Adrenal gland (tissue), 12 donors: ENCODE measurements around the gene RNU2-1. TPM values are rescaled to one million over a fixed set of nuclear protein-coding genes. Genes with fewer than 3 reads are reported as not detected.

ENCODE experiments used
- DNase-seq, 7 donors: peaks; one replicate each; pipeline ENCODE4 v3.0.0-alpha.2; 2019 to 2020
- H3K27ac ChIP-seq, 5 donors: fragments of 200-600 bp; sonication (generic) in 4 of 5; 1 replicate in 3 of 5; 2 replicates in 2 of 5; pipeline versions ENCODE4 v1.5.1 to v1.8.0; 2016 to 2020; ENCODE audit warnings: mild to moderate bottlenecking in 1 of 5
- H3K27me3 ChIP-seq: fragments of 200-600 bp; 2 replicates; pipeline ENCODE4 v1.8.0; 2021
- H3K36me3 ChIP-seq, 2 donors: fragments of 200-600 bp; replicated peaks in 1 of 2; 1 replicate in 1 of 2; 2 replicates in 1 of 2; pipeline versions ENCODE4 v1.5.1 to v1.8.0; 2018 to 2022
- H3K4me1 ChIP-seq, 2 donors: fragments of 200-600 bp; replicated peaks in 1 of 2; 1 replicate in 1 of 2; 2 replicates in 1 of 2; pipeline versions ENCODE4 v1.5.1 to v1.8.0; 2018 to 2021
- H3K4me3 ChIP-seq, 4 donors: fragments of 200-600 bp; sonication (generic) in 3 of 4; one replicate each; pipeline ENCODE4 v1.5.1; 2016 to 2018
- H3K9me3 ChIP-seq, 3 donors: fragments of 200-600 bp; sonication (generic) in 1 of 3; replicated peaks in 1 of 3; 1 replicate in 2 of 3; 2 replicates in 1 of 3; pipeline versions ENCODE4 v1.5.1 to v1.8.0; 2016 to 2021
- CTCF ChIP-seq, 6 experiments: fragments of 450-650 bp in 4 of 6; fragments of 200-600 bp in 2 of 6; sonication (generic) in 1 of 6; IDR thresholded peaks; 1 replicate in 5 of 6; 2 replicates in 1 of 6; pipeline versions ENCODE4 v1.5.1 to v1.8.0; 2016 to 2021; ENCODE audit warnings: antibody characterized with exemption in 6 of 6, mild to moderate bottlenecking in 2 of 6, moderate library complexity in 1 of 6
- POLR2A ChIP-seq, 2 donors: fragments of 450-650 bp; IDR thresholded peaks; one replicate each; pipeline ENCODE4 v1.6.1; 2017; ENCODE audit warnings: antibody characterized with exemption in 2 of 2, mild to moderate bottlenecking in 2 of 2, moderate library complexity in 1 of 2
- WGBS, 4 donors: extraction: QIAGEN DNeasy Blood & Tissue Kit in 2 of 4; methylation state at CpG; one replicate each; pipeline versions ENCODE4 v1.1.5 to v1.1.7; 2013 to 2017; 5-methylcytosine and 5-hydroxymethylcytosine counted together
- intact Hi-C, 2 donors: fragments of 100-400 bp; cut with DNase I; formaldehyde crosslinking; loops; one replicate each; pipeline versions ENCODE4 v1.14.1 to v1.15.0; 2022 to 2023
- polyA plus RNA-seq, 3 donors: library from polyadenylated mRNA; stranded (reverse); fragments of 200-250 nt in 2 of 3; fragments of 350-450 nt in 1 of 3; fragmentation: Illumina TruSeq in 1 of 3; extraction: RNeasy Lipid Tissue Mini Kit (QIAGEN cat#74804) in 1 of 3; gene quantifications; one replicate each; pipeline ENCODE4 v1.2.3, GENCODE V29; 2013 to 2014
- total RNA-seq, 9 donors: library from RNA; depleted of rRNA in 4 of 9; stranded (reverse); fragments of >200 nt in 4 of 9; fragments of 120-200 nt in 1 of 9; fragmentation: NEBNext Ultra II Directional in 1 of 9; extraction: Animal tissue kit (Norgen Biotek cat#: 25700) in 1 of 9; gene quantifications; one replicate each; pipeline versions ENCODE4 v1.1.0 to v1.2.4, GENCODE V29; 2013 to 2023
- donor health status: healthy with polysubstance abuse.
- donor health status: Bipolar disorder and iron deficiency.
- donor health status: DM: yes; HTN: yes; CAD: no.
- donor health status: DM: no; HTN: no; CAD: no.
- donor health status: DM: no; HTN: no; CAD: no.
- donor health status: DM: yes; HTN: yes; CAD: no.

The RNU2-1 gene
- total and polyA plus RNA-seq, 12 donors = 1,199 to 3,253 (median 2,829) TPM; not detected in 8

- H3K27me3 ChIP-seq = no peaks in the 10 kb centered on the region
- peaks cover 0 to 16% of the 10 kb centered on the region in 2 donors for H3K36me3 ChIP-seq
- no peaks in the 10 kb centered on the region for H3K9me3 ChIP-seq
- peaks cover under 1 to 9% of the 10 kb centered on the region in 2 donors for H3K4me1 ChIP-seq
- 85 to 100% (median 93%) methylated on average over 4 of the region's 4 CpGs for WGBS, 4 donors
- peak in 2 of 7 donors; percentile 15 to 34 for DNase-seq
- H3K4me3 ChIP-seq = no peak overlapping the region
- TF ChIP-seq POLR2A (IDR thresholded peaks at IDR 0.05) (no peak), CTCF (IDR thresholded peaks at IDR 0.05) (no peak)
- no peak overlapping the region for H3K27ac ChIP-seq
- intact Hi-C loops = no loop called here
These were observed 17.4 kb downstream of the RNU2-1 start for GRCh38 chr17:43216369-43216761.

- peaks cover 0 to 19% of the 10 kb centered on the region in 2 donors for H3K36me3 ChIP-seq
- peaks cover 6 to 16% of the 10 kb centered on the region in 2 donors for H3K4me1 ChIP-seq
- DNase-seq = peak in 1 of 7 donors; percentile 15
- TF ChIP-seq CTCF (IDR thresholded peaks at IDR 0.05) = no peak
- no peak for TF ChIP-seq POLR2A (IDR thresholded peaks at IDR 0.05)
- H3K27ac ChIP-seq = no peak overlapping the region
- WGBS, 4 donors = 90 to 98% (median 92%) methylated on average over 3 of the region's 3 CpGs
- no peaks in the 10 kb centered on the region for H3K9me3 ChIP-seq
- intact Hi-C loops = no loop called here
- no peaks in the 10 kb centered on the region for H3K27me3 ChIP-seq
- H3K4me3 ChIP-seq = no peak overlapping the region
These were observed 18.4 kb downstream of the RNU2-1 start for GRCh38 chr17:43215341-43215740.

GRCh38 chr17:43213545-43213944 lies 20.2 kb downstream of the RNU2-1 start:
- DNase-seq = peak in 1 of 7 donors; percentile 11
- Histone ChIP-seq H3K4me1 (peaks cover 6 to 16% of the 10 kb centered on the region in 2 donors), H3K9me3 (no peaks in the 10 kb centered on the region), H3K27ac (no peak overlapping the region), H3K36me3 (peaks cover 0 to 37% of the 10 kb centered on the region in 2 donors), H3K4me3 (no peak overlapping the region), H3K27me3 (no peaks in the 10 kb centered on the region)
- intact Hi-C loops = no loop called here
- 82 to 97% (median 96%) methylated on average over 2 of the region's 2 CpGs for WGBS, 4 donors
- TF ChIP-seq CTCF (IDR thresholded peaks at IDR 0.05) = no peak
- no peak for TF ChIP-seq POLR2A (IDR thresholded peaks at IDR 0.05)

DNA sequence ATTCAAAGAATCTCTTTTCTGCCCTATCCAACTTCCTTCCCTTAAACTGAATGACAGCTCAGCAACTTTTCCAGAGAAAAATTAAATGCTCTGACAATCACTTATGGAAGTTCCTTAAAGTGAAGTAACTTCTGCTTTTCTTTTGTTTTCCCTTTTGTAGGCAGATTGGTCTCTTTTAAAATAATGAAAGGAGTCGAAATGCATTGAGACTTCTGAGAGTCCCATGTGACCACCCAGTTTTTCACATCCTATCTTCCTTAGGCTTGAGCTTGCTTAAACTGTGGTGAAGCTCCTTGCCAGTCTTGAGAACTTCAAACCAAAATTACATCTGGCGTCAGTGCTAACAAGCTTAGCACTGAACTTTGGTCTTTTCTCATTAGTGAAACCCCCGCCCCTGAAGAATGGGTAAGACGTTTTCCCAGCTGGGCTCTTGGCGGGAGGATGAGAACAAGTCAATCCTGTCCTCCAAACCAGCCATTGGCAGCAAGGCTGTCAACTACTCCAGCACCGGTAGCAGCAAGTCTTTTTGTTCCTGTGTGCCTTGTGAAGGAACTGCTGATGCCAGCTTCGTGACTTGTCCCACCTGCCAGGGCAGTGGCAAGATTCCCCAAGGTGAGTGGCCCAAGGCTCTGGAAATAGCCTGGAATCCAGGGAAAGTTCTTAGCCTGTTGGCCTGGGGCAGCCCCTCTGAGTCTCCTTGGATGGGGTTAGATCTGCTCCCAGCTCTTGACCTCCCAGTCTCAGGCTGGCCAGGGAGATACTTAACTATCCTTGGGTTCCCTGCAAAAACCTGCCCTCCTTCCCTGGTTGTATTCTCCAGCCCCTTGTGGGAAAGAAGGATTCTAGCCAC lies 20.9 kb downstream of the RNU2-1 start:
- peak overlapping the region in 3 of 5 donors; percentile 71 to 83 (median 72) for H3K27ac ChIP-seq
- no peaks in the 10 kb centered on the region for H3K9me3 ChIP-seq
- intact Hi-C loops = no loop called here
- no peak for TF ChIP-seq CTCF (IDR thresholded peaks at IDR 0.05)
- TF ChIP-seq POLR2A (IDR thresholded peaks at IDR 0.05) = no peak
- peaks cover 6 to 16% of the 10 kb centered on the region in 2 donors for H3K4me1 ChIP-seq
- 70 to 77% (median 74%) methylated on average over 7 of the region's 7 CpGs for WGBS, 4 donors
- H3K4me3 ChIP-seq = peak overlapping the region in 1 of 4 donors; percentile 70
- peak in 2 of 7 donors; percentile 19 to 45 for DNase-seq
- H3K36me3 ChIP-seq = peaks cover 0 to 44% of the 10 kb centered on the region in 2 donors
- H3K27me3 ChIP-seq = no peaks in the 10 kb centered on the region
